Skin of body (tissue), 2 donors: Measurements from ENCODE around the gene AP2A2. TPM values are rescaled to one million over a fixed set of nuclear protein-coding genes. Genes with fewer than 3 reads are reported as not detected.
"Not testable (repeated sequence)": the region's sequence is repeated elsewhere in the genome, so short reads cannot be mapped to it uniquely, and the experiment has no call there.

Experiments used
- DNase-seq: peaks from one replicate; lab custom pipeline; 2025; lab: John Stamatoyannopoulos, UW
- total RNA-seq: library from RNA; depleted of rRNA; stranded (reverse); fragments of >200 nt; gene quantifications from one replicate; pipeline ENCODE4 v1.2.3, GENCODE V29; 2014

The AP2A2 gene
- total RNA-seq, 1 donor from 2014 or later = 29.1 TPM

- DNase-seq = no peak
These were observed 28.9 kb downstream of the AP2A2 start for GRCh38 chr11:954392-955153.

- no peak for DNase-seq
These were observed 29.7 kb downstream of the AP2A2 start for GRCh38 chr11:955154-956063.

GRCh38 chr11:957212-957920 lies 31.7 kb downstream of the AP2A2 start:
- no peak for DNase-seq

GRCh38 chr11:958101-958500 lies 32.4 kb downstream of the AP2A2 start:
- no peak for DNase-seq

DNA sequence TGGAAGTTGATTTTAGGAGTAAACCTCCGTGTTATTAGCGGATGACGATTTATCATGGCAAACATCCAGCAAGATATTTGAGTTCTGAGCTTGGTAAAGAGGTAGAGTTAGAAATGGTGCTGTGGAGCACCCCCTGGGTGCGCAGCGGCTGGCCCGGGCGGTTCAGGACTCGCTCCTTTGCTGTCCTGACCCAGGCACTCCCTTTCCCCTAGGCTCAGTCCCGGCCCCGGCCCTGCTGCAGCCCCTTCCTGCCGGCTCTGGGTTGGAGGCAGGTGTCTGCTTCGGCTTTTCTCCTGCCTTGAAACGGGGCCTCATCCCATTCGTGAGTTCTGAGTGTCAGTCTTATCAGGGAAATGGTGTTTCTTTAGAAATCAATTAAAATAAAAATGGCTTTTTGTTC lies 33.4 kb downstream of the AP2A2 start:
- DNase-seq = no peak

DNA sequence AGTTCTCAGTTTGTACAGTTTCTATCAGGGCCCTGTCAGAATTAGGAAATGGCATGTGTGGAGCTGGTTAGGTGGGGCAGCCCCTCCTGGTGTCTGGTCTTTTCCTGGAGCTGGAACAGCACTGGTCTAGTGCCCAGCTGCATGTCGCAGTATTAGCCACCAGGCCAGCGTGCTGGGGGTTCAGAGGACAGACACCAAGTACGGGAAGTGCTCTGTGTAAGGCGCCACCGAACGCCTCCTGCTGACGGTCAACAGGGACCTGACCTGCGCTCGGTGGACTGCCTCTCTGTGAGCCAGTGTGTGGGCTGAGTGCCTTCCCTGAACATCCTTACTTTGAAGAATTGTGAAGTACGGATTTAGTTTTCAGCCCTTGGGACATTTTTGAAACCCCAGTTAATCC lies 33.9 kb downstream of the AP2A2 start:
- DNase-seq = no peak

GRCh38 chr11:961310-961920 lies 35.7 kb downstream of the AP2A2 start:
- not testable (repeated sequence) for DNase-seq

- DNase-seq = no peak
These were observed 36.3 kb downstream of the AP2A2 start for GRCh38 chr11:961921-962320.

DNA sequence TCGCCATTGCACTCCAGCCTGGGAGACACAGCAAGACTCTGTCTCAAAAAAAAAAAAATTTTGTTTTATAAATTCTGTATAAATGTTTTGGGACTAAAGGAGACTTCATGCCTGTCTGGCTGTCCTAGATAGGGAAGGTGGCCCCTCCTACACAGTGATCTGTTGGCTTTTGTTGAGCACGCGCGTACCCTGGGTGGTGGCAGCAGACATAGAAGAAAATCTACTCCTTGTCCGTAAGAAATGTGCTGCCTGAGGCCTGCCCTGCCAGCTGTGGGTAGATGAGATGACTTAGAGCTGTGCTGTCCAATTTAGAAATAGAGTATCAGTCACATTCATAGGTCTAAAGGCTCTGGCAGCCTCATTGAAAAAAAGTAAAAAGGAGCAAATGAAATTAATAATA lies 37.0 kb downstream of the AP2A2 start:
- no peak for DNase-seq

DNA sequence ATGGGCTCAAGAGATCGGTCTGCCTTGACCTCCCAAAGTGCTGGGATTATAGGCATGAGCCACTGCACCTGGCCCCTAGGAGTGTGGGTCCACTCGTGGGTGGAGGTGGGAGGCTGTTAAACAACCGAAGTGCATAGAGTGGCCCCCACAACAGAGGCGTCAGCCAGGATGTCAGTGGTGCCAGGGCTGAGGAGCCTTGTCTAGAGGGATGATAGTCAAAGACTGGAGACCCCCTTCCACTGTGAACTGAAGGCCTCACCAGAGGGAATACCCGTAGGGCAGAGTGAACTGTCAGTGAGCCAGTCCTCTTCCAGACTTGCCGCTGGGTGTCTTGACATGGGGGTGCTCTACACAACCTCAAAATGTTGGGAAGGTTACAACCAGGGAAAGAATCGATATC lies 38.2 kb downstream of the AP2A2 start:
- DNase-seq = no peak

GRCh38 chr11:965206-965775 lies 39.6 kb downstream of the AP2A2 start:
- DNase-seq = no peak

GRCh38 chr11:967995-968751 lies 42.5 kb downstream of the AP2A2 start:
- no peak for DNase-seq

DNA sequence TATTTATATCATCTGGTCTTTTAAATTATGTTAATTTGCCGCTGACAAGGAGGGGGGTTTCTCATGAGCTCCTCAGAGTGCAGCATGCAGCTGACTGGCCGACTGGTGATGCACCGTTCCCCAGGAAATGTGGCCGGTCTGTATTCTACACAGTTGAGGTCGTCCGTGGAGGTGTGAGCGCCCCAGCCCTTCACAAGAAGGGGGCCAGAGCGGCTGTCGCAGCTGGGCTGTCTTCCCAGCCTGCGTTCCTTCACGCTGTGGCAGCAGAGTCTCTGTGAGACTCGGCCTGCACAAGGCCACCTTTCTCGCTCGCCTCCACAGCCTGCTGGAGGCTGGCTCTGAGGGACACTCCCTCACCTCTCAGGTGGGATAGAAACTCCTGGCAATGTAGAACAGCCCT lies 43.2 kb downstream of the AP2A2 start:
- DNase-seq = no peak

DNA sequence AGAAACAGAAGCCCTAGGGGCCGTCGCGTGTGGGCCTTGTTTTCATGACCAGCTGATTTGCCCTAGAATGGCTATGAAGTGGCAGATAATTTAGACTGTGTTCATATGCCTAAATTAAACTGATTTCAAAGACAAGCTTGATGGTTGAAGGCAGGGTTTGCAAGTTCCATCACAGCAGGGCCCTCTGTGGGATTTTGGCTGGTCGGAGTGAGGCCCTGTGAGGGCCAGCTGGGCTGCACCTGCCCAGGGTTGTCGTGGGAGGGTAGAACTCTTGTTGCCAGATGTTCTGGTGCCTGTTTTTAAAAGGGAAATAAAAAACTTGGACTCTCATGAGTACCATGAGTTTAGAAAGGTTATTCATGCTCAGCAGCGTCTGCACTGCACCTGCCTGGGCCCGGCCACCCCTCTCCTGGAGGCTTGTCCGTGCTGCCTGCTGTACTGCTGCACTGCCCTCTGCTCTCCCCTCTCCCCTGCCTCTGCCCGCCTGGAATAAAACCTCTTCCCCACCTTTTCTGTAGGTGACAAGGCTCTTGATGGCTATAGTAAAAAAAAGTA lies 44.1 kb downstream of the AP2A2 start:
- DNase-seq = no peak

GRCh38 chr11:970319-970871 lies 44.7 kb downstream of the AP2A2 start:
- DNase-seq = no peak

DNA sequence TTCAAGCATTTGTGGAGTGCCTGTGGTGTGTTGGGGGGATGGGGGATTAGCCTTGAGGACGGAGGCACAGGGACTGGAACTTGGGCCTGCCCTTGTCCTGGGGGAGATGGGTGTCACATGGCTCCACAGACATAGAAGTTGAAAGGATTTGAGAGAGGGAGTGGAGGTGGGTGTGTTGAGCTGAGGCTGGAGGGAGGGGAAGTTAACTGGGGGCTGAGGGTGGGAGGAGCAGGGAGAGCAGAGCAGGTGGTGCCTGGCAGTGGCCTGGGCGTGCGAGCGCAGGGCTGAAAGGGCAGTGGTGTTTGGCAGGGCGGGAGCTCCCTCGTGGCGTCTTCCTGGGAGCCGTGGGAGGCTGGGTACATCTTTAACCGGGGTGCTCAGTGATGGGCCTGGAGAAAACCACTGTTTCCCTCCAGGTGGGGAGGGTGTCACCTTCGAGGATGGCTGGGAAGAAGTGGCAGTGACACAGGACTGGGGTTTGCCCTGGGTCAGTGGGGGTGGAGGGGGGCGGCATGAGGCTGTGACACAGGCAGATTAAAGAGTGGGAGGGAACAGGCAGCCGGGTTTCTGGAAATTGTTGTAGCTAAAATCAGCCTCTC lies 45.5 kb downstream of the AP2A2 start:
- DNase-seq = no peak

DNA sequence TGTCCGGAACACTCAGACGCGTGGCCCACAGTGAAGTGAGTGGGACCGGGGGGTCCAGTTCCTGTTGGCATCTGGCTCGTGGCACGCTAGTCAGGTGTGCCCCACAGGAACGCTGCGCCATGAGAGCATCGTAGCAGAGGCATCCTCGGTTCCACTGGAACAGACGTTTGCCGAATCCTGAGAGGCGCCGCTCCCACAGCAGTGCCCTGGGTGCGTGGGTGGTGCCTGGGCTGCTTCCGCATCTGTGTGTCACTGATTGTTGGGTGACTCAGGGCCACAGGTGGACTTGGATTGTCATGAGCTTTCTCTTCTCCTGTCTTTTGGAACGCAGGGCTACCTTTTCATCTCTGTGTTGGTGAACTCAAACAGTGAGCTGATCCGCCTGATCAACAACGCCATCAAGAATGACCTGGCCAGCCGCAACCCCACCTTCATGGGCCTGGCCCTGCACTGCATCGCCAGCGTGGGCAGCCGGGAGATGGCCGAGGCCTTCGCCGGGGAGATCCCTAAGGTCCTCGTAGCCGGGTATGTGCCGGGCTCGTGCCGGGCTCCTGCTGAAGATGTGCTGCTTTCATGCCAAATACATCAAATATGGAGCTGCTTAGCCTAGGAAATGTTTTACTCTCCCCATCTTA lies 46.2 kb downstream of the AP2A2 start:
- no peak for DNase-seq

GRCh38 chr11:972523-973211 lies 47.0 kb downstream of the AP2A2 start:
- no peak for DNase-seq
